Endothelial cell of umbilical vein (primary cell): ENCODE data around the gene SULT1A3. TPM values are rescaled to one million over a fixed set of nuclear protein-coding genes. Genes with fewer than 3 reads are reported as not detected.
"Not testable (repeated sequence)": the region's sequence is repeated elsewhere in the genome, so short reads cannot be mapped to it uniquely, and the experiment has no call there.

Source experiments
- BruUV-seq: library from RNA; stranded (reverse); fragments of 400-500 nt; replicated peaks from 2 replicates; lab custom pipeline; 2021; lab: Mats Ljungman, UMichigan
- CTCF ChIA-PET: fragments of 300-600, 350-600 bp; sonication (Branson Sonifier 250); formaldehyde crosslinking; loops from one replicate; lab custom pipeline; 2021; ENCODE audit warnings: antibody characterized with exemption, inconsistent platforms; lab: Charles Lee
- POLR2A ChIA-PET: fragments of 300-600, 350-600 bp; sonication (Branson Sonifier 250); formaldehyde crosslinking; loops from one replicate; lab custom pipeline; 2021; ENCODE audit warnings: antibody characterized with exemption, inconsistent platforms; lab: Charles Lee
- DNase-seq: peaks from one replicate; pipeline ENCODE4 v3.0.0-alpha.2; 2011; ENCODE audit warnings: low read depth, low spot score
- FAIRE-seq: peaks from 2 replicates; lab custom pipeline; 2011; peaks lifted over from hg19 to GRCh38; lab: Jason Lieb, UNC
- H2AFZ ChIP-seq: 2 replicates; pipeline ENCODE4 v1.6.0; 2012; ENCODE audit warnings: low read depth, low read length, control low read depth, inconsistent platforms
- H3K27ac ChIP-seq: 2 replicates; pipeline ENCODE4 v1.5.1; 2011; ENCODE audit warnings: low read depth, mild to moderate bottlenecking, control low read depth, low read length, moderate library complexity; ENCODE audit not compliant: insufficient read depth
- H3K27me3 ChIP-seq, 2 experiments: 2 replicates each; pipeline versions ENCODE4 v1.6.0 to v1.6.1; 2011; ENCODE audit warnings: low read length in 2 of 2, mixed read lengths in 1 of 2; ENCODE audit not compliant: control insufficient read depth in 2 of 2, insufficient read depth in 2 of 2
- H3K36me3 ChIP-seq, 2 experiments: 2 replicates in 1 of 2; 3 replicates in 1 of 2; pipeline ENCODE4 v1.5.1; 2011; ENCODE audit warnings: low read length in 2 of 2, mild to moderate bottlenecking in 1 of 2, moderate library complexity in 1 of 2; ENCODE audit not compliant: control insufficient read depth in 2 of 2, insufficient read depth in 2 of 2; ENCODE audit errors: extremely low read depth in 1 of 2
- H3K4me1 ChIP-seq: 3 replicates; pipeline ENCODE4 v1.5.1; 2011; ENCODE audit warnings: mild to moderate bottlenecking, low read length; ENCODE audit not compliant: control insufficient read depth, insufficient read depth; ENCODE audit errors: extremely low read depth
- H3K4me2 ChIP-seq: 2 replicates; pipeline ENCODE4 v1.6.1; 2011; ENCODE audit warnings: low read length, control low read depth, mixed read lengths; ENCODE audit not compliant: insufficient read depth
- H3K4me3 ChIP-seq, 3 experiments: fragments of 200-600 bp in 1 of 3; sonication (generic), shearing (Covaris generic) in 1 of 3; replicated peaks in 1 of 3; 2 replicates each; pipeline ENCODE4 v1.5.1; 2011 to 2016; ENCODE audit warnings: control low read depth in 3 of 3, low read length in 3 of 3, mild to moderate bottlenecking in 2 of 3, inconsistent platforms in 1 of 3, low read depth in 1 of 3, moderate library complexity in 1 of 3; ENCODE audit not compliant: insufficient read depth in 1 of 3
- H3K79me2 ChIP-seq: 2 replicates; pipeline ENCODE4 v1.6.0; 2012; ENCODE audit warnings: low read length, inconsistent platforms; ENCODE audit not compliant: control insufficient read depth, insufficient read depth
- H3K9ac ChIP-seq: replicated peaks from 2 replicates; pipeline ENCODE3; 2011; ENCODE audit warnings: low read length, control low read depth; ENCODE audit not compliant: insufficient read depth; ENCODE audit errors: extremely low read depth
- H3K9me1 ChIP-seq: replicated peaks from 3 replicates; pipeline ENCODE4 v1.6.0; 2011; ENCODE audit warnings: mild to moderate bottlenecking, low read length; ENCODE audit not compliant: control insufficient read depth, insufficient read depth; ENCODE audit errors: extremely low read depth
- H3K9me3 ChIP-seq: replicated peaks from 2 replicates; pipeline ENCODE4 v1.5.1; 2012; ENCODE audit warnings: low read length, inconsistent platforms; ENCODE audit not compliant: control insufficient read depth, insufficient read depth
- H4K20me1 ChIP-seq: replicated peaks from 2 replicates; pipeline ENCODE3; 2011; ENCODE audit warnings: mild to moderate bottlenecking, low read length; ENCODE audit not compliant: control insufficient read depth, insufficient read depth; ENCODE audit errors: extremely low read depth
- dilution Hi-C: fragments of 300-500 bp; cut with MboI; formaldehyde crosslinking; loops from one replicate; pipeline ENCODE4 v1.15.0; 2019; ENCODE audit warnings: low sequenced_read_pairs; ENCODE audit not compliant: extremely low pct_ligation_motif_present
- intact Hi-C: fragments of 100-400 bp; cut with micrococcal nuclease; formaldehyde crosslinking; loops from one replicate; pipeline ENCODE4 v1.10.0; 2022
- polyA plus RNA-seq, 4 experiments: library from polyadenylated mRNA; depleted of rRNA in 3 of 4; stranded (reverse) in 3 of 4; unstranded in 1 of 4; fragments of >200 nt; gene quantifications; 2 replicates each; pipeline versions ENCODE4 v1.2.1 to v1.2.3, GENCODE V29; 2011 to 2012; ENCODE audit warnings: missing spikeins in 1 of 4
- total RNA-seq: library from RNA; stranded (reverse); gene quantifications from 2 replicates; pipeline ENCODE4 v1.2.3, GENCODE V29; 2021

The SULT1A3 gene
- total and polyA plus RNA-seq, 2 donors (not counting 3 experiments of a cell fraction or from before 2014, with no cell fraction given) = 5.1 to 12.2 TPM

- H3K9me3 ChIP-seq, dilution Hi-C loops, CTCF ChIA-PET, H4K20me1 ChIP-seq, POLR2A ChIA-PET, H3K9me1 ChIP-seq, H3K27ac ChIP-seq, H3K4me1 ChIP-seq, intact Hi-C loops, BruUV-seq, DNase-seq, H3K36me3 ChIP-seq, H3K79me2 ChIP-seq, H3K27me3 ChIP-seq, H3K9ac ChIP-seq: not testable (repeated sequence)
- peak; percentile 73 for FAIRE-seq
- Histone ChIP-seq H2AFZ (peak overlapping the region; percentile 66), H3K4me2 (peak overlapping the region; percentile 62), H3K4me3 (peak overlapping the region in 2 of 3 experiments; percentile 36 to 40)
These were observed 6.6 kb downstream of the SULT1A3 start for GRCh38 chr16:30205541-30206236.

- H3K4me2 ChIP-seq = peak overlapping the region; percentile 62
- BruUV-seq, POLR2A ChIA-PET, CTCF ChIA-PET, H3K9me1 ChIP-seq, intact Hi-C loops, H3K27me3 ChIP-seq, H3K4me1 ChIP-seq, H3K9ac ChIP-seq, H3K27ac ChIP-seq, H2AFZ ChIP-seq, dilution Hi-C loops, DNase-seq, FAIRE-seq, H3K36me3 ChIP-seq, H4K20me1 ChIP-seq, H3K9me3 ChIP-seq, H3K79me2 ChIP-seq: not testable (repeated sequence)
- H3K4me3 ChIP-seq = peak overlapping the region in 2 of 3 experiments; percentile 36 to 40
These were observed 7.2 kb downstream of the SULT1A3 start for GRCh38 chr16:30206252-30206651.

- H2AFZ ChIP-seq, H3K27me3 ChIP-seq, H3K79me2 ChIP-seq, H3K9ac ChIP-seq, H3K27ac ChIP-seq, H3K9me1 ChIP-seq, H3K4me2 ChIP-seq, H3K9me3 ChIP-seq, DNase-seq, dilution Hi-C loops, intact Hi-C loops, CTCF ChIA-PET, H3K4me3 ChIP-seq, BruUV-seq, POLR2A ChIA-PET, H3K36me3 ChIP-seq, H4K20me1 ChIP-seq, H3K4me1 ChIP-seq: not testable (repeated sequence)
- peak; percentile 88 for FAIRE-seq
These were observed 8.1 kb downstream of the SULT1A3 start for GRCh38 chr16:30207063-30207704.

GRCh38 chr16:30209032-30209431 lies 10.0 kb downstream of the SULT1A3 start:
- H3K36me3 ChIP-seq, POLR2A ChIA-PET, H3K9me1 ChIP-seq, H2AFZ ChIP-seq, H3K79me2 ChIP-seq, H3K4me3 ChIP-seq, intact Hi-C loops, dilution Hi-C loops, BruUV-seq, H3K9ac ChIP-seq, H3K27ac ChIP-seq, H3K4me1 ChIP-seq, DNase-seq, H4K20me1 ChIP-seq, H3K4me2 ChIP-seq, H3K9me3 ChIP-seq, CTCF ChIA-PET, H3K27me3 ChIP-seq: not testable (repeated sequence)
- peak; percentile 73 for FAIRE-seq
